DND-41 (cell line): ENCODE measurements around the gene ZNF705A.
"Not testable (repeated sequence)": the region's sequence is repeated elsewhere in the genome, so short reads cannot be mapped to it uniquely, and the experiment has no call there.

Source experiments
- ATAC-seq: fragments of 200-7000 bp; cut with Tn5 transposase; 3 replicates; pipeline ENCODE4 v1.9.1; 2021; ENCODE audit warnings: low read depth; ENCODE audit not compliant: insufficient read depth
- DNase-seq: peaks from one replicate; pipeline ENCODE4 v3.0.0-alpha.2; 2020
- H2AFZ ChIP-seq: 2 replicates; pipeline ENCODE4 v1.6.0; 2012; ENCODE audit warnings: low read depth, low read length
- H3K27ac ChIP-seq: 2 replicates; pipeline ENCODE4 v1.5.1; 2012; ENCODE audit warnings: low read length, inconsistent platforms
- H3K27me3 ChIP-seq: fragments of 200-600 bp; sonication (generic); 2 replicates; pipeline ENCODE4 v1.6.0; 2012; ENCODE audit warnings: low read length, mild to moderate bottlenecking, inconsistent platforms; ENCODE audit not compliant: insufficient read depth, poor library complexity
- H3K36me3 ChIP-seq: 2 replicates; pipeline ENCODE4 v1.5.1; 2012; ENCODE audit warnings: low read length, inconsistent platforms; ENCODE audit not compliant: insufficient read depth
- H3K4me1 ChIP-seq: 2 replicates; pipeline ENCODE4 v1.5.1; 2012; ENCODE audit warnings: mild to moderate bottlenecking, low read length; ENCODE audit not compliant: insufficient read depth
- H3K4me2 ChIP-seq: 2 replicates; pipeline ENCODE4 v1.6.0; 2012; ENCODE audit warnings: mild to moderate bottlenecking, moderate library complexity, low read length, inconsistent platforms; ENCODE audit not compliant: insufficient read depth
- H3K4me3 ChIP-seq, 2 experiments: fragments of 200-600 bp in 1 of 2; shearing (Covaris generic) in 1 of 2; 2 replicates each; pipeline ENCODE4 v1.5.1; 2012 to 2016; ENCODE audit warnings: inconsistent platforms in 2 of 2, low read length in 2 of 2, mild to moderate bottlenecking in 2 of 2, low read depth in 1 of 2, moderate library complexity in 1 of 2
- H3K79me2 ChIP-seq: 2 replicates; pipeline ENCODE4 v1.6.0; 2012; ENCODE audit warnings: low read length, inconsistent platforms; ENCODE audit not compliant: insufficient read depth
- H3K9ac ChIP-seq: 2 replicates; pipeline ENCODE4 v1.6.0; 2012; ENCODE audit warnings: low read depth, mild to moderate bottlenecking, inconsistent platforms, low read length, moderate library complexity
- H3K9me3 ChIP-seq: 2 replicates; pipeline ENCODE4 v1.5.1; 2012; ENCODE audit warnings: low read length, moderate library complexity, mild to moderate bottlenecking, inconsistent platforms; ENCODE audit not compliant: insufficient read depth, severe bottlenecking
- H4K20me1 ChIP-seq: 2 replicates; pipeline ENCODE4 v1.6.0; 2012; ENCODE audit warnings: low read length; ENCODE audit not compliant: insufficient read depth
- CTCF ChIP-seq: IDR thresholded peaks from 2 replicates; pipeline ENCODE4 v1.5.1; 2012; ENCODE audit warnings: borderline replicate concordance, low read length, moderate library complexity, mild to moderate bottlenecking; ENCODE audit not compliant: poor library complexity, severe bottlenecking; ENCODE audit errors: extremely low read depth
- EZH2 ChIP-seq: IDR thresholded peaks from 3 replicates; pipeline ENCODE4 v1.6.1; 2012; ENCODE audit warnings: borderline replicate concordance, low read depth, mild to moderate bottlenecking, moderate library complexity, low read length, inconsistent platforms; ENCODE audit not compliant: severe bottlenecking

ZNF705A gene

GRCh38 chr12:8156845-8157244, at the start of gene ZNF705A:
ZNF705A (plus strand) TSS chr12:8157015; CDS start chr12:8172626, 15,611 bp downstream.
- Histone ChIP-seq H3K79me2 (no peaks in the 10 kb centered on the region), H3K27ac (no peak within 1 kb of the TSS), H4K20me1 (no peaks in the 10 kb centered on the region), H2AFZ (no peak within 1 kb of the TSS), H3K4me1 (peaks cover 2% of the 10 kb centered on the region; the same call in 1 of the 2 replicates), H3K36me3 (no peaks in the 10 kb centered on the region), H3K27me3 (peaks cover 11% of the 10 kb centered on the region), H3K9me3 (no peaks in the 10 kb centered on the region), H3K9ac (no peak within 1 kb of the TSS), H3K4me3 (no peak within 1 kb of the TSS), H3K4me2 (no peak within 1 kb of the TSS)
- no peak for ATAC-seq
- no peak for DNase-seq
- no peak for TF ChIP-seq EZH2
- TF ChIP-seq CTCF: no peak

- Histone ChIP-seq H3K4me1 (peaks cover 3% of the 10 kb centered on the region; the same call in 1 of the 2 replicates), H3K27ac (no peak overlapping the region), H3K36me3 (no peaks in the 10 kb centered on the region), H3K9me3 (no peaks in the 10 kb centered on the region), H3K9ac (peak overlapping the region; percentile 28; the same call in 1 of the 2 replicates), H3K4me3 (no peak overlapping the region), H3K79me2 (no peaks in the 10 kb centered on the region), H3K27me3 (no peaks in the 10 kb centered on the region), H3K4me2 (peak overlapping the region; percentile 10; the same call in 1 of the 2 replicates), H4K20me1 (no peaks in the 10 kb centered on the region), H2AFZ (peak overlapping the region; percentile 71)
- peak; percentile 80 for DNase-seq
- TF ChIP-seq CTCF: peak; percentile 99
- no peak for TF ChIP-seq EZH2
- ATAC-seq: peak; percentile 87
Observed at GRCh38 chr12:8108808-8109398, 47.9 kb upstream of the ZNF705A start.

GRCh38 chr12:8113117-8113516, 43.7 kb upstream of the ZNF705A start:
- H3K4me1 ChIP-seq, H3K79me2 ChIP-seq, H3K9ac ChIP-seq, H4K20me1 ChIP-seq, ATAC-seq, H2AFZ ChIP-seq, DNase-seq, H3K4me3 ChIP-seq, H3K36me3 ChIP-seq, H3K27me3 ChIP-seq, H3K4me2 ChIP-seq, H3K27ac ChIP-seq, H3K9me3 ChIP-seq: not testable (repeated sequence)

- ATAC-seq: no peak
- no peak overlapping the region for H3K9ac ChIP-seq
- no peak overlapping the region for H2AFZ ChIP-seq
- no peaks in the 10 kb centered on the region for H3K27me3 ChIP-seq
- no peaks in the 10 kb centered on the region for H4K20me1 ChIP-seq
- H3K4me1 ChIP-seq: peaks cover 14% of the 10 kb centered on the region
- no peak for TF ChIP-seq EZH2
- TF ChIP-seq CTCF: no peak
- no peak overlapping the region for H3K4me2 ChIP-seq
- no peak overlapping the region for H3K4me3 ChIP-seq
- no peak overlapping the region for H3K27ac ChIP-seq
- no peaks in the 10 kb centered on the region for H3K9me3 ChIP-seq
- no peaks in the 10 kb centered on the region for H3K79me2 ChIP-seq
- DNase-seq: no peak
- H3K36me3 ChIP-seq: no peaks in the 10 kb centered on the region
Observed at GRCh38 chr12:8120072-8120713, 36.6 kb upstream of the ZNF705A start.
